H9 (cell line): ENCODE results near the gene ZFP57. TPM values are rescaled to one million over a fixed set of nuclear protein-coding genes. Genes with fewer than 3 reads are reported as not detected.

Source experiments
- DNase-seq: peaks from one replicate; pipeline ENCODE4 v3.0.0-alpha.2; 2017
- H2AFZ ChIP-seq: one replicate; pipeline ENCODE4 v1.6.1; 2013; ENCODE audit warnings: mild to moderate bottlenecking, low read length, control low read depth, moderate library complexity
- H2AK5ac ChIP-seq: 2 replicates; pipeline ENCODE4 v1.6.1; 2013; ENCODE audit warnings: low read length, control low read depth, mixed read lengths; ENCODE audit not compliant: insufficient read length
- H2BK120ac ChIP-seq: one replicate; pipeline ENCODE4 v1.6.1; 2013; ENCODE audit warnings: low read depth, mild to moderate bottlenecking, low read length, control low read depth, inconsistent platforms; ENCODE audit not compliant: poor library complexity, severe bottlenecking
- H2BK12ac ChIP-seq: 2 replicates; pipeline ENCODE4 v1.6.1; 2013; ENCODE audit warnings: low read length, control low read depth, mixed read lengths, low read depth; ENCODE audit not compliant: insufficient read length
- H2BK15ac ChIP-seq: 2 replicates; pipeline ENCODE4 v1.6.1; 2013; ENCODE audit warnings: low read depth, low read length, control low read depth
- H2BK20ac ChIP-seq: one replicate; pipeline ENCODE4 v1.6.1; 2013; ENCODE audit warnings: low read depth, mild to moderate bottlenecking, low read length, control low read depth, inconsistent platforms; ENCODE audit not compliant: poor library complexity, severe bottlenecking
- H2BK5ac ChIP-seq: 2 replicates; pipeline ENCODE4 v1.6.1; 2013; ENCODE audit warnings: low read length, control low read depth, mixed read lengths; ENCODE audit not compliant: insufficient read length
- H3K14ac ChIP-seq: 2 replicates; pipeline ENCODE4 v1.6.1; 2013; ENCODE audit warnings: low read length, control low read depth; ENCODE audit not compliant: insufficient read depth
- H3K18ac ChIP-seq: 2 replicates; pipeline ENCODE4 v1.6.1; 2013; ENCODE audit warnings: low read depth, mild to moderate bottlenecking, mixed read lengths, low read length, control low read depth; ENCODE audit not compliant: insufficient read length
- H3K23ac ChIP-seq: 2 replicates; pipeline ENCODE4 v1.6.1; 2013; ENCODE audit warnings: low read length, control low read depth, mixed read lengths, low read depth; ENCODE audit not compliant: insufficient read length
- H3K23me2 ChIP-seq: 2 replicates; pipeline ENCODE4 v1.6.1; 2013; ENCODE audit warnings: low read depth, mild to moderate bottlenecking, mixed read lengths, low read length, control low read depth; ENCODE audit not compliant: insufficient read length, poor library complexity, severe bottlenecking
- H3K27ac ChIP-seq: 2 replicates; pipeline ENCODE4 v1.5.1; 2013; ENCODE audit warnings: low read length, control low read depth, mixed read lengths, low read depth; ENCODE audit not compliant: insufficient read length
- H3K27me3 ChIP-seq: 2 replicates; pipeline ENCODE4 v1.6.1; 2013; ENCODE audit warnings: low read length, control low read depth, inconsistent platforms; ENCODE audit not compliant: insufficient read depth
- H3K4ac ChIP-seq: 2 replicates; pipeline ENCODE4 v1.6.1; 2013; ENCODE audit warnings: low read depth, mild to moderate bottlenecking, control low read depth, inconsistent platforms, low read length, moderate library complexity
- H3K4me1 ChIP-seq: 2 replicates; pipeline ENCODE4 v1.6.1; 2013; ENCODE audit warnings: low read length, control low read depth, inconsistent platforms; ENCODE audit not compliant: insufficient read depth
- H3K4me2 ChIP-seq: 2 replicates; pipeline ENCODE4 v1.6.1; 2013; ENCODE audit warnings: low read length, control low read depth, mixed read lengths; ENCODE audit not compliant: insufficient read length, insufficient read depth
- H3K56ac ChIP-seq: 2 replicates; pipeline ENCODE4 v1.6.1; 2013; ENCODE audit warnings: low read depth, mild to moderate bottlenecking, mixed read lengths, low read length, control low read depth; ENCODE audit not compliant: insufficient read length
- H3K79me1 ChIP-seq: 2 replicates; pipeline ENCODE4 v1.6.1; 2013; ENCODE audit warnings: low read depth, mild to moderate bottlenecking, moderate library complexity, low read length, control low read depth, inconsistent platforms; ENCODE audit not compliant: insufficient read depth, poor library complexity, severe bottlenecking
- H3K79me2 ChIP-seq: 2 replicates; pipeline ENCODE4 v1.6.1; 2013; ENCODE audit warnings: low read length, control low read depth, inconsistent platforms; ENCODE audit not compliant: insufficient read depth
- H3K9ac ChIP-seq: 2 replicates; pipeline ENCODE4 v1.6.1; 2013; ENCODE audit warnings: low read length, control low read depth, mixed read lengths; ENCODE audit not compliant: insufficient read length; ENCODE audit errors: extremely low read depth
- H3K9me3 ChIP-seq: one replicate; pipeline ENCODE4 v1.6.1; 2013; ENCODE audit warnings: low read depth, low read length, inconsistent platforms; ENCODE audit not compliant: control insufficient read depth
- H3T11ph ChIP-seq: one replicate; pipeline ENCODE4 v1.6.1; 2013; ENCODE audit warnings: mild to moderate bottlenecking, low read length, control low read depth, inconsistent platforms
- H4K20me1 ChIP-seq: one replicate; pipeline ENCODE4 v1.6.1; 2013; ENCODE audit not compliant: control insufficient read depth, insufficient read length, insufficient read depth
- H4K5ac ChIP-seq: 2 replicates; pipeline ENCODE4 v1.6.1; 2013; ENCODE audit warnings: low read depth, mild to moderate bottlenecking, mixed read lengths, low read length, control low read depth; ENCODE audit not compliant: insufficient read length
- H4K8ac ChIP-seq: replicated peaks from 2 replicates; pipeline ENCODE4 v1.6.1; 2013; ENCODE audit warnings: low read length, control low read depth, mixed read lengths, low read depth; ENCODE audit not compliant: insufficient read length
- H4K91ac ChIP-seq: 2 replicates; pipeline ENCODE4 v1.6.1; 2013; ENCODE audit warnings: low read depth, mild to moderate bottlenecking, moderate library complexity, mixed read lengths, low read length, control low read depth; ENCODE audit not compliant: insufficient read length
- H3K27ac Mint-ChIP-seq, 3 experiments: 2 replicates in 2 of 3; 3 replicates in 1 of 3; pipeline ENCODE4 v1.8.0; 2020 to 2021; ENCODE audit warnings: mixed read lengths in 3 of 3, mild to moderate bottlenecking in 1 of 3, moderate library complexity in 1 of 3
- H3K27me3 Mint-ChIP-seq: 2 replicates; pipeline ENCODE4 v1.8.0; 2021; ENCODE audit warnings: low read depth, mild to moderate bottlenecking, moderate library complexity, mixed read lengths
- H3K36me3 Mint-ChIP-seq, 3 experiments: 2 replicates in 2 of 3; 3 replicates in 1 of 3; pipeline ENCODE4 v1.8.0; 2020 to 2021; ENCODE audit warnings: low read depth in 3 of 3, mixed read lengths in 3 of 3; ENCODE audit not compliant: insufficient read depth in 1 of 3
- H3K4me1 Mint-ChIP-seq, 2 experiments: 2 replicates each; pipeline ENCODE4 v1.8.0; 2020; ENCODE audit warnings: mixed read lengths in 2 of 2
- H3K4me3 Mint-ChIP-seq, 2 experiments: 2 replicates in 1 of 2; 3 replicates in 1 of 2; pipeline ENCODE4 v1.8.0; 2020 to 2021; ENCODE audit warnings: mild to moderate bottlenecking in 2 of 2, mixed read lengths in 2 of 2, moderate library complexity in 1 of 2
- H3K9me3 Mint-ChIP-seq, 2 experiments: 2 replicates in 1 of 2; 3 replicates in 1 of 2; pipeline ENCODE4 v1.8.0; 2020; ENCODE audit warnings: mild to moderate bottlenecking in 2 of 2, mixed read lengths in 2 of 2, moderate library complexity in 1 of 2
- WGBS: extraction: QIAGEN DNeasy Blood & Tissue Kit; methylation state at CpG from one replicate; pipeline ENCODE4 v1.1.7; 2013; ENCODE audit warnings: missing lambda C conversion rate, low lambda C conversion rate, mixed read lengths; ENCODE audit not compliant: insufficient read length; ENCODE audit errors: extremely low coverage; 5-methylcytosine and 5-hydroxymethylcytosine counted together
- total RNA-seq: library from RNA; stranded (reverse); gene quantifications from 2 replicates; pipeline ENCODE4 v1.2.1, GENCODE V29; 2021
- TF ChIP-seq, protein P1 (sequence below): fragments of 200-600 bp; sonication (generic); conservative IDR thresholded peaks from 3 replicates; pipeline ENCODE4 v1.8.0; 2021; ENCODE audit warnings: antibody characterized with exemption, mild to moderate bottlenecking

The ZFP57 gene
- total RNA-seq, 1 experiment from 2014 or later: 1.7 TPM

DNA sequence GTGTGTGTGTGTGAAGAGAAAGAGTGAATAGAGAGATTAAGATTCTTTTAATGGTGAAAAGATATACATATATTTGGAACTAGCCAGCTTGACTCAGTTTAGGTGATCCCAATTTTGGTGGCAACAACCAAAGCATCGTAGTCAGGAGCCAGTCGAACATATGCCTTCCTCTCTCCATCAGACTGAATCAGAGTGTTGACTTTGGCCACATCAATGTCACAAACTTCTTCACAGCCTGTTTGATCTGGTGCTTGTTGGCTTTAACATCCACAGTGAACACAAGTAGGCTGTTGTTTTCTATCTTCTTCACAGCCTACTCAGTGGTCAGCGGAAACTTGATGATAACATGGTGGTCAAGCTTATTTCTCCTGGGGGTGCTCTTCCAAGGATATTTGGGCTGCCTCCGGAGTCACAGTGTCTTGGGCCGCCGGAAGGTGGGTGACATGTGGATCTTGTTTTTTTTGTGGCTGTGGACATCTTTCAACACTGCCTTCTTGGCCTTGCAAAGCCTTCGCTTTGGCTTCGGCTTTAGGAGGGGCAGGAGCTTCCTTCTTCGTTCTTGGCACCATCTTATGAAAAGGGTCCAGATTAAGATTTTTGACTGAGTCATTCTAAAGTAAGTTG lies 45.7 kb upstream of the ZFP57 start:
- H3K36me3 Mint-ChIP-seq: peaks cover 0 to 3% (median 2%) of the 10 kb centered on the region in 3 experiments; a peak in 3 of 7 replicates
- Histone ChIP-seq H3K23ac (no peak overlapping the region), H3T11ph (no peak overlapping the region), H4K91ac (no peak overlapping the region), H4K20me1 (no peaks in the 10 kb centered on the region), H3K4me2 (no peak overlapping the region), H2BK12ac (no peak overlapping the region), H2AFZ (no peak overlapping the region), H4K5ac (no peak overlapping the region), H2BK20ac (no peak overlapping the region), H3K9ac (no peak overlapping the region), H3K4ac (no peak overlapping the region), H3K14ac (no peak overlapping the region), H3K27me3 (peaks cover 6% of the 10 kb centered on the region; the same call in 1 of the 2 replicates), H3K79me2 (no peaks in the 10 kb centered on the region), H4K8ac (no peak overlapping the region), H3K23me2 (peaks cover 4% of the 10 kb centered on the region), H2BK5ac (no peak overlapping the region), H3K27ac (no peak overlapping the region), H3K56ac (no peak overlapping the region), H2BK15ac (no peak overlapping the region), H3K9me3 (no peaks in the 10 kb centered on the region), H2BK120ac (no peak overlapping the region), H3K4me1 (no peaks in the 10 kb centered on the region), H3K79me1 (no peaks in the 10 kb centered on the region), H2AK5ac (no peak overlapping the region), H3K18ac (no peak overlapping the region)
- peaks cover 12% of the 10 kb centered on the region in 2 experiments for H3K4me1 Mint-ChIP-seq
- no peak overlapping the region for H3K4me3 Mint-ChIP-seq
- no peak overlapping the region for H3K27ac Mint-ChIP-seq
- H3K27me3 Mint-ChIP-seq: peaks cover 57% of the 10 kb centered on the region
- TF ChIP-seq, protein P1, sequence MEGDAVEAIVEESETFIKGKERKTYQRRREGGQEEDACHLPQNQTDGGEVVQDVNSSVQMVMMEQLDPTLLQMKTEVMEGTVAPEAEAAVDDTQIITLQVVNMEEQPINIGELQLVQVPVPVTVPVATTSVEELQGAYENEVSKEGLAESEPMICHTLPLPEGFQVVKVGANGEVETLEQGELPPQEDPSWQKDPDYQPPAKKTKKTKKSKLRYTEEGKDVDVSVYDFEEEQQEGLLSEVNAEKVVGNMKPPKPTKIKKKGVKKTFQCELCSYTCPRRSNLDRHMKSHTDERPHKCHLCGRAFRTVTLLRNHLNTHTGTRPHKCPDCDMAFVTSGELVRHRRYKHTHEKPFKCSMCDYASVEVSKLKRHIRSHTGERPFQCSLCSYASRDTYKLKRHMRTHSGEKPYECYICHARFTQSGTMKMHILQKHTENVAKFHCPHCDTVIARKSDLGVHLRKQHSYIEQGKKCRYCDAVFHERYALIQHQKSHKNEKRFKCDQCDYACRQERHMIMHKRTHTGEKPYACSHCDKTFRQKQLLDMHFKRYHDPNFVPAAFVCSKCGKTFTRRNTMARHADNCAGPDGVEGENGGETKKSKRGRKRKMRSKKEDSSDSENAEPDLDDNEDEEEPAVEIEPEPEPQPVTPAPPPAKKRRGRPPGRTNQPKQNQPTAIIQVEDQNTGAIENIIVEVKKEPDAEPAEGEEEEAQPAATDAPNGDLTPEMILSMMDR: no peak
- WGBS: no CpG with 5 or more reads among the region's 9 CpGs
- no peak for DNase-seq
- no peaks in the 10 kb centered on the region for H3K9me3 Mint-ChIP-seq
